ENCODE measurements around the gene HECW1.

HECW1 gene

GRCh38 chr7:43248961-43249822 lies 136.7 kb downstream of the HECW1 start:
- Histone ChIP-seq H3K27ac (no peak overlapping the region), H3K9me3 (ENCODE audit: low read depth, low read length) (no peaks in the 10 kb centered on the region), H3K36me3 (ENCODE audit: insufficient read depth, low read length) (no peaks in the 10 kb centered on the region), H3K9ac (ENCODE audit: insufficient read length) (no peak overlapping the region), H3K4me3 (no peak overlapping the region)
- no peak for DNase-seq (ENCODE audit: low read depth, low spot score)
- TF ChIP-seq EZH2 (IDR thresholded peaks at IDR 0.05) (no peak), FOXP2 (optimal IDR thresholded peaks at IDR 0.05; ENCODE audit: control extremely low read depth, extremely low read length, insufficient read depth) (no peak), POLR2AphosphoS5 (IDR thresholded peaks at IDR 0.05; ENCODE audit: borderline replicate concordance, low read depth, low read length) (no peak)

- TF ChIP-seq FOXP2 (optimal IDR thresholded peaks at IDR 0.05; ENCODE audit: control extremely low read depth, extremely low read length, insufficient read depth), result no peak
- no peak for TF ChIP-seq POLR2AphosphoS5 (IDR thresholded peaks at IDR 0.05; ENCODE audit: borderline replicate concordance, low read depth, low read length)
- no peak for TF ChIP-seq EZH2 (IDR thresholded peaks at IDR 0.05)
- Histone ChIP-seq H3K4me3 (no peak overlapping the region), H3K27ac (no peak overlapping the region), H3K9me3 (ENCODE audit: low read depth, low read length) (no peaks in the 10 kb centered on the region), H3K9ac (ENCODE audit: insufficient read length) (no peak overlapping the region), H3K36me3 (ENCODE audit: insufficient read depth, low read length) (no peaks in the 10 kb centered on the region)
- DNase-seq (ENCODE audit: low read depth, low spot score), result no peak
Observed at GRCh38 chr7:43249823-43250145, 137.3 kb downstream of the HECW1 start.

GRCh38 chr7:43260980-43261878 lies 148.8 kb downstream of the HECW1 start:
- Histone ChIP-seq H3K4me3 (no peak overlapping the region), H3K27ac (no peak overlapping the region), H3K9ac (ENCODE audit: insufficient read length) (no peak overlapping the region), H3K36me3 (ENCODE audit: insufficient read depth, low read length) (no peaks in the 10 kb centered on the region), H3K9me3 (ENCODE audit: low read depth, low read length) (no peaks in the 10 kb centered on the region)
- TF ChIP-seq EZH2 (IDR thresholded peaks at IDR 0.05) (no peak), POLR2AphosphoS5 (IDR thresholded peaks at IDR 0.05; ENCODE audit: borderline replicate concordance, low read depth, low read length) (no peak), FOXP2 (optimal IDR thresholded peaks at IDR 0.05; ENCODE audit: control extremely low read depth, extremely low read length, insufficient read depth) (no peak)
- DNase-seq (ENCODE audit: low read depth, low spot score), result peak; percentile 63

- Histone ChIP-seq H3K9ac (ENCODE audit: insufficient read length) (no peak overlapping the region), H3K27ac (no peak overlapping the region)
Observed at GRCh38 chr7:43265139-43265538, 152.7 kb downstream of the HECW1 start.

GRCh38 chr7:43273939-43274719 lies 161.7 kb downstream of the HECW1 start:
- TF ChIP-seq FOXP2 (optimal IDR thresholded peaks at IDR 0.05; ENCODE audit: control extremely low read depth, extremely low read length, insufficient read depth) (no peak), POLR2AphosphoS5 (IDR thresholded peaks at IDR 0.05; ENCODE audit: borderline replicate concordance, low read depth, low read length) (no peak), EZH2 (IDR thresholded peaks at IDR 0.05) (no peak)
- no peak for DNase-seq (ENCODE audit: low read depth, low spot score)
- H3K36me3 ChIP-seq (ENCODE audit: insufficient read depth, low read length), result no peaks in the 10 kb centered on the region

More at GRCh38 chr7:43265139-43265538, 152.7 kb downstream of the HECW1 start:
- H3K4me3 ChIP-seq, result no peak overlapping the region
- no peak for DNase-seq (ENCODE audit: low read depth, low spot score)
- TF ChIP-seq EZH2 (IDR thresholded peaks at IDR 0.05), result no peak
- no peaks in the 10 kb centered on the region for H3K36me3 ChIP-seq (ENCODE audit: insufficient read depth, low read length)
- no peaks in the 10 kb centered on the region for H3K9me3 ChIP-seq (ENCODE audit: low read depth, low read length)

GRCh38 chr7:43274752-43275151 lies 162.3 kb downstream of the HECW1 start:
- Histone ChIP-seq H3K36me3 (ENCODE audit: insufficient read depth, low read length) (no peaks in the 10 kb centered on the region), H3K27ac (no peak overlapping the region), H3K9me3 (ENCODE audit: low read depth, low read length) (no peaks in the 10 kb centered on the region), H3K9ac (ENCODE audit: insufficient read length) (no peak overlapping the region), H3K4me3 (no peak overlapping the region)
- TF ChIP-seq FOXP2 (optimal IDR thresholded peaks at IDR 0.05; ENCODE audit: control extremely low read depth, extremely low read length, insufficient read depth), result no peak
- no peak for TF ChIP-seq EZH2 (IDR thresholded peaks at IDR 0.05)
- TF ChIP-seq POLR2AphosphoS5 (IDR thresholded peaks at IDR 0.05; ENCODE audit: borderline replicate concordance, low read depth, low read length), result no peak
- DNase-seq (ENCODE audit: low read depth, low spot score), result no peak

More at GRCh38 chr7:43273939-43274719, 161.7 kb downstream of the HECW1 start:
- H3K9me3 ChIP-seq (ENCODE audit: low read depth, low read length), result no peaks in the 10 kb centered on the region
- H3K27ac ChIP-seq, result no peak overlapping the region
- H3K9ac ChIP-seq (ENCODE audit: insufficient read length), result no peak overlapping the region
- H3K4me3 ChIP-seq, result no peak overlapping the region

- no peaks in the 10 kb centered on the region for H3K9me3 ChIP-seq (ENCODE audit: low read depth, low read length)
- no peak for TF ChIP-seq EZH2 (IDR thresholded peaks at IDR 0.05)
- no peak for TF ChIP-seq POLR2AphosphoS5 (IDR thresholded peaks at IDR 0.05; ENCODE audit: borderline replicate concordance, low read depth, low read length)
- no peak for TF ChIP-seq FOXP2 (optimal IDR thresholded peaks at IDR 0.05; ENCODE audit: control extremely low read depth, extremely low read length, insufficient read depth)
Observed at GRCh38 chr7:43276547-43276946, 164.1 kb downstream of the HECW1 start.

More at GRCh38 chr7:43276547-43276946, 164.1 kb downstream of the HECW1 start:
- Histone ChIP-seq H3K9ac (ENCODE audit: insufficient read length) (no peak overlapping the region), H3K27ac (no peak overlapping the region), H3K4me3 (no peak overlapping the region), H3K36me3 (ENCODE audit: insufficient read depth, low read length) (no peaks in the 10 kb centered on the region)
- DNase-seq (ENCODE audit: low read depth, low spot score), result no peak

Data from SK-N-MC (cell line).